Activated CD4-positive, alpha-beta T cell treated with anti-CD3 and anti-CD28 coated beads for 1 hour (primary cell): ENCODE results near the gene LRRC25.
A peak's percentile ranks its signal among the peaks of the same experiment; 100 is the strongest.
"Not testable (repeated sequence)": the region's sequence is repeated elsewhere in the genome, so short reads cannot be mapped to it uniquely, and the experiment has no call there.

Experiments
- DNase-seq: peaks from one replicate; pipeline ENCODE4 v3.0.0-alpha.2; 2020

LRRC25 gene

DNA sequence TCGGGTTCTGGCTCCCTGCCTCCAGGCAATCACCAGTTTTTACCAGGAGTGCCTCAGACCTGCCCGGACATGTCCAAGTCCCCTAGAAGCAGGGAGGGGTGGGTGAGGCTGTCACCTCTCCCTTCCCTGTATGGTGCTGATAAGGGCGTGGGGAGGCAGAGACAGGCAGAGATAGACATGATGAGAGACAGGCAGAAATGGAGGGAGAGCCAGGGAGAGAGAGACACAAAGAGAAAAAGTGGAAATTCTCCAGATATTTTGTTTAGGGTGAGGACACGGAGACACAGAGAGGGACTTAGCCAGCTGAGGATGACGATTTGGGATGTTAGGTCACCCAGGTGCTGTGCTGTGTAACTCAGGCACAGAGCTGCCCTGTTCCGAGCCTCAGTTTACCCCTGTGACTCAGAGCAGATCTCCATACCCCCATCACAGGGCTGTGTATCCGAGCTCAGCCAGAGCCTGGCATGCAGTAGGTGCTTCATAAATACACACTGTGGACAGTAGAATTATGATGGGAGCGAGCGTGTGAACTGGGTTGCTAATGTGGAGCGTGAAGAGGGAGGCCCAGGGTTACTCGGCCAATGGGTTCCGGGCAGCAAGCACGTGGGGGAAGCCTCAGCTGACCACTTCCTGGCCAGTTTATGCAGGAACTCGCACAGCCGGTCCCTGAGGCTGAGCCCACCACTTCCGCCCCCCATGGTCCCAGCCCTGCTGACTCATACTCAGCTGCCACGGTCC, 23.4 kb downstream of the LRRC25 start:
- peak; percentile 9 for DNase-seq

DNA sequence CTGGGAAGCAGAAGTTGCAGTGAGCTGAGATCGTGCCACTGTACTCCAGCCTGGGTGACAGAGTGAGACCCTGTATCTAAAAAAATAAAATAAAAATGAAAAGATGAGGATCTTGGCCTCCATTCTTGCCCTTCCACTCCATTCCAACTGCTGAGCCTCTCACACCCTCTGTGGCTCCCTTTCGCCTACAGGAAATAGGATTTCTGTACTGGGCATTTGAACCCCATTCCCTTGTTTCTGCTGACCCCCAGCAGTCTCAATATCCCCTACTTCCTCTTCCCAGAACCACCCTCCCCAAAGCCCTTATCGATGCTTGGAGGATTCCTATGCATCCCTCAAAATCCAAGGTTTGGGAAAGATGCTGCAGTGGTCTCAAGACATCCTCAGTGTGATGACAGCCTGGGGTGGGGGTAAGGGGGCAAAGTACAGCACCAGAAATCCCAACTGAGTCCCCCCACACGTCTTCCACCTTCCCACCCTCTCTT, 24.0 kb downstream of the LRRC25 start:
- no peak for DNase-seq

DNA sequence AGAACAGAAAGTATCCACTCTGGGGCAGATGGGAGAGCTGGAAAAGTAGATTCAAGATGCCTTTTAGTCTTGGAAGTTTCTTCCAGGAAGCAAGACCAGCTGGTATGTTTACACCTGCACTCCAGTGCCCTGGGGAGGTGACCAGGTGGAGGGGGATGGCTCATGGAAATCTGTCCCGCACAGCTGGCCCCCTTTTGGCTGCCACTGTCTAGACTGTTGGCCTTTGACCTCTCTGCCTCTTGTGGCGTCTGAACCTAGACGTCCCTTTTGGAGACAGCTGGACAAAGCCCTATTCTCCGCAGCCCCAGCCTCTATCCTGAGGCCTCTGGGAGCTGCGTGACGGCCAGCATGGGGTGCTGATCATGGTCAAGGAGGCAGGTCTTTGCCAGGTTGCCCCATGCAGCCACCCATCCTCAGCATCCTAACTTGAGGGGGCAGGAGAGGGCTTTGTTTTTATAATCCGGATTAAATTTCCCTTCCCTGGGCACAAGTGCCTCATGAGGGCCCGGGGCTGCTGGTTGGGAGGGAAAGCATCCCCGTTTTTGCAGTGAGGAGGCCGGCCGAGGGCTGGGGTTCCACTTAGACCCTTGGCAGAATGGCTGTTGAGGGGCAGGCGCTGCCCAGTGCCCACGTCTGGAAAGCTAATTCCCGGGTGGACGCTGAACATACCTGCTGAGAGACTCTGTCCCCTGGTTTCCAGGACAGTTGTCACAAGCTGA, 28.8 kb downstream of the LRRC25 start:
- DNase-seq: no peak

DNA sequence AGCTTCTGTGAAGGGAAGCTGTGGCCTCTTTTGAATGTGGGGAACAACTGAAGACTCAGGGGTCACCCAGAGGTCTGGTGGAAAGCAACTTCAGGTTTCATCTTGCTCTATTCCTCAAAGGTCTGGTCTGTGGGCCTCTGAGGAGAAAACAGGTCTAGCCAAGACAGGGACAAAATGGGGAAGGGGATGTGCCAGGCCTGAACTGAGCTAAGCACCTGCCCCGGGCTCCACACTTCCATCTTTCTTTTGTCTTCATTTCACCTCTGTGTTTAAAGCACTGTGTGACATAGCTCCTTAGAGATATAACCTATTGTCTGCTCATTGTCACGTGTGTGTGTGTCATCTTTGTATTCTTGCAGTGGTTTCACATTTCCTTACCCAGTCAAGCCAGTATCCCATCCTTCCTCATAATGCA, 31.4 kb downstream of the LRRC25 start:
- DNase-seq: no peak

DNA sequence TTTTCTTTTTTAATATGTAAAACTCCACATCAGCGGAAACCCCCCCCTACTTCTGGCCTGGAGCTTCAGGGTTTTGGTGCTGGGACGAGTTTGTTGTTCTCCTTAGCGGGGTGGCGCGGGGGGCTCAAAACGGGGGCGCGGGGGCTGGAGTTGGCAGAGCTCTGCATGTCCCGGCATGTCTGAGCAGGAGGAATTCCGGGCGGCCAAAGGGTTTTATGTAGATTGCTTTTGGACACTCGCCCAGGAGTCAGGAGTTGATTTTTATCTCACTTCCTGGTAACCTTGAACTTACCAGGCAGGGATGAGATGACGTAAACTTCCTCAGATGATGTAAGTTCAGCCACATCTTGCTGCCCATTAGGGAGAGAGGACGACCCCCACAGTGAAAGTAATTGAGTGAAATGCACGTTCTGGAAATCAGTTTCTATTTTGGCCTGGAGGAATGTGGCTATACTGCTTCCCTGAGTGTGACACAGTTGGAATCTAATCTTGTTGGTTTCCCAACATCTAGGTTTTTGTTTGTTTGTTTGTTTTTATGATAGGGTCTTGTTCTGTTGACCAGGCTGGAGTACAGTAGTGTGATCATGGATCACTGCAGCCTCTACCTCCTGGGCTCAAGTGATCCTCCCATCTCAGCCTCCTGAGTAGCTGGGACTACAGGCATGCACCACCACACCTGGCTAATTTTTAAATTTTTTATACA, 32.4 kb downstream of the LRRC25 start:
- no peak for DNase-seq

DNA sequence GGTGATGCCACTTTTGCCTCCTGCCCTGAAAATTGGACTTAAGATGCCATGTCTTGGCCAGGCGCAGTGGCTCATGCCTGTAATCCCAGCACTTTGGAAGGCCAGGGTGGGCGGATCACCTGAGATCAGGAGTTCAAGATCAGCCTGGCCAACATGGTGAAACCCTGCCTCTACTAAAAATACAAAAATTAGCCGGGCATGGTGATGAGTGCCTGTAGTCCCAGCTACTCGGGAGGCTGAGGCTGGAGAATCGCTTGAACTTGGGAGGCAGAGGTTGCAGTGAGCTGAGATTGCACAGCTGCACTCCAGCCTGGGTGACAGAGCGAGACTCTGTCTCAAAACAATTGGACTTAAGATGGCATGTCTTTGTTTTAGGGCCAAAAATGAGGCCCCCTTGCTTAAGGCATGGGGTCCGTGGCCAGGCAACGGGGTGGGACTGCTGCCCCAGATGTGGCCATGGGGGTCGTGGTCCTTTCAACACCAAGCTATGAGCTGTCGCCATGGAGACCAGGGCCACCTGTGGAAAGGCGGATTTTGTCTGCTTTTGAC, 33.1 kb downstream of the LRRC25 start:
- not testable (repeated sequence) for DNase-seq

DNA sequence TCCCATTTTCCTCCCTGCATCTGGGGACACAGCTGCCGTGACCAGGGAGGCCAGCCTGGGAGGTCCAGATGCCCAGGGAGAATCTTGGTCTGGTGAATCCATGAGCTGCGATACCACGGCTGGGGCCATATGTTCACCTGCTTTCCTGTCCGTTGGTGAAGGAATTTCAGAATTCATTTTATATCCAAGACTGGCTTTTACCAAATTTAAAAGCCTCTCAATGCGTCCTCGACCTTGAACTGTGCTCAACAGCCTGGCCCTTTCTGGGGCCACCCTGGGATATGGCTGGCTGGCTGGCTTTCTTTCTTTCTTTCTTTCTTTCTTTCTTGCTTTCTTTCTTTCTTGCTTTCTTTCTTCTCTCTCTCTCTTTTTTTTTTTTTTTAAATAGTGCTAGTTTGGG, 33.6 kb downstream of the LRRC25 start:
- no peak for DNase-seq

DNA sequence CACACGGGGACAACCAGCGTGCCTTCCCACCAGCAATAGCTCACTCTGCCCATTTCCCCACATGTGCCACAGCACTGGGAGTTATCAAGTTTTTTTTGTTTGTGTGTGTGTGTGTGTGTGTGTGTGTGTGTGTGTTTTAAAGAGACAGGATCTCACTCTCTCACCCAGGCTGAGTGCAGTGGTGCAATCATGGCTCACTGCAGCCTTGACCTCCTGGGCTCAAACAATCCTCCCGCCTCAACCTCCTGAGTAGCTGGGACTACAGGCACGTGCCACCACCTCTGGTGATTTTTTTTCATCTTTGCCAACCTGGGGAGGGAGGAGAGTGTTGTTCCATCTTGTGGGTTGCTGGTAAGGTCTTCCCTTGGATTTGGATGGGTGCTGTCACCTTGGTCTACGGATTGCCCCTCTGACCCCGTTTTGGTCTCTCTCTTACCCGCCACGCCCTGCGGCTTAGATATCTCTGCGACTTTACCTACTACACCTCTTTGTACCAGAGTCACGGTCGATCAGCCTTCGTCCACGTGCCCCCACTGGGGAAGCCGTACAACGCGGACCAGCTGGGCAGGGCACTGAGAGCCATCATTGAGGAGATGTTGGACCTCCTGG, 34.4 kb downstream of the LRRC25 start:
- DNase-seq: no peak

DNA sequence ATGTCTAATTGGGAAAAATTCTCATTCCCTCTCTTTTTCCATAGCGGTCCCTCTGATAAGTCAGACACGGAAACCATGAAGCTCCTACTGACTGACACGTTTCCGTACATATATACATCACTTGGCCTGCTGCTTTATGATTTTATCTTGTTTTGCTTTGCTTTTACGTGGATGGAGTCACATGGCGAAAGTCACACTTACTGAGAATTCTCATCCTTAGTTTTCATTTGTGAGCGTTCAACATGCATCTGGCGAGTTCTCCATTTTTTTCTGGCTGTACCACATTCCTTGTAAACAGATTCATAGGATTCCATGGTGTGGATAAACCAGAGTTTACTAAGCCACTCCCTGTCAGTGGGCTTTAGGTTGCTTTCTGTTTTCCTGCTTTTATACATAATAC, 35.8 kb downstream of the LRRC25 start:
- DNase-seq: no peak

DNA sequence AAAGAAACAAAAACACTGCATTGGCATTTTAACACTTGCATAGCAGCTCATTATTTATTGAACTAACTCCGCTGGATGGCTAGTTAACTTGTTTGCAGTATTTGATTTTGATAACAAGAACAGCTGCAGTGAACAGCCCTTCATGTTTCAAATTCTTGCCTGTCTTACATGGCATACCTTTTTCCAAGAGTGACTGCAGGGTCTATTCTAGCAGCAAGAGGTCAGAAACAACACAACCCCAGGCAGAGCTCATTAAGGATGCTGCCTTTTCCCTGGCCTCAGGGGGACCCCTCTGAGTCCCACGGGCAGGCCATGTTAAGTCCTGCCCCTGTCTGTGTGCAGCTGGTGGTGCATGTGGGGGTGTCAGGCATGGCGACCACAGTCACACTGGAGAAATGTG, 40.4 kb downstream of the LRRC25 start:
- no peak for DNase-seq

DNA sequence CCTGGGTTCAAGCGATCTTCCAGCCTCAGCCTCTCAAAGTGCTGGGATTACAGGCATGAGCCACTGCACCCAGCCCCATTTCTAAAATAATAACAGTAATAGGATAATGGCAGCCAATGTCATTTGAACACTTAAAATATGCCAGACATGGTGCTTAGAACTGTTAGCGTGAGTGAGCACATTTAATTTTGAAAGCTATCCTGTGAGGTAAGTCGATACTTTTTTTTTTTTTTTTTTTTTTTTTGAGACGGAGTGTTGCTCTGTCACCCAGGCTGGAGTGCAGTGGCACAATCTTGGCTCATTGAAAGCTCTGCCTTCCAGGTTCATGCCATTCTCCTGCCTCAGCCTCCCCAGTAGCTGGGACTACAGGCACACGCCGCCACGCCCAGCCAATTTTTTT, 42.7 kb downstream of the LRRC25 start:
- DNase-seq: not testable (repeated sequence)

DNA sequence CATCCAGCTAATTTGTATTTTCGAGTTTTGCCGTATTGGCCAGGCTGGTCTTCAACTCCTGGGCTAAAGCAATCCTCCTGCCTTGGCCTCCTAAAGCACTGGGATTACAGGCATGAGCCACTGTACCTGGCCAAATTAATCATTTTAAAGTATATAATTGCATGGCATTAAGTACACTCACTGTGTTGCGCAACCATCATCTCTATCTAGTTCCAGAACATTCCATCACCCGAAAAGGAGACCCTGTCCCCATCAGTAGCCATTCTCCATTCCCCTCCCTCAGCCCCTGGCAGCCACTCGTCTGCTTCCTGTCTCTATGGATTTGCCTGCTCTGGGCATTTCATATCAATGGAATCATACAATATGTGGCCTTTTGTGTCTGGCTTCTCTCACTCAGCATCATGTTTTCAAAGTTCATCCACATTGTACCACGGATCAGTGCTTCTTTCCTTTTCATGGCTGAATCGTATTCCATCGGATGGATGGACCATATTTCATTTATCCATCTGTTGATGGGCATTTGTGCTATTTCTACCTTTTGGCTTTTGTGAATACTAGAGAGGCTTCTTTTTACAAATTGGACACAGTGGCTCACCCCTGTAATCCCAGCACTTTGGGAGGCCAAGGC, 43.9 kb downstream of the LRRC25 start:
- DNase-seq: no peak

DNA sequence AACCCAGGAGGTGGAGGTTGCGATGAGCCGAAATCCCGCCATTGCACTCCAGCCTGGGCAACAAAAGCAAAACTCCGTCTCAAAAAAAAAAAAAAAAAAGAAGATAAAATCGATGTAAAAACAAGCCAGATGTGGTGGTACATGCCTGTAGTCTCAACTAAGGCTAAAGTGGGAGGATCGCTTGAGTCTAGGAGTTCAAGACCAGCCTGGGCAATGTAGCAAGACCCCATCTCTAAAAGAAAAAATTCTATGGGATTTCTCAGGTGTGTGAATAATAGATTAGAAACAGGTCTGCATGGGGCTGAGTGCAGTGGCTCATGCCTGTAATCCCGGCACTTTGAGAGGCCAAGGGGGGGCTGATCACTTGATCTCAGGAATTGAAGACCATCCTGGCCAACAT, 45.9 kb downstream of the LRRC25 start:
- no peak for DNase-seq

DNA sequence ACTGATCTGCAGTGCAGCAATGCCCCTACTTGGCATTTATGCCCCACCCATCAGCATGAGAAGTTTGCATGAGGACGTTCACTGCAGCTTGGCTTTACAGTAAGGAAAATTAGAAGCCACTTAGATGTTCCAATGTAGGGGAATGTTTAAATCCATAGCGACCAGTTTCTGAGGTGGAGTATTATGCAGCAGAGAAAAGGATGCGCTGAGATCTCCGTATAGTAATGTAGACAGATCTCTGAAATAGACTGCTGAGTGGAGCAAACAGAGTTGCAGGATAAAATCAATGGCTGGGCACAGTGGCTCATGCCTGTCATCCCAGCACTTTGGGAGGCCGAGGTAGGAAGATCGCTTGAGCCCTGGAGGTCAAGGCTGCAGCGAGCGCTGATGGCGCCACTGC, 46.9 kb downstream of the LRRC25 start:
- no peak for DNase-seq

DNA sequence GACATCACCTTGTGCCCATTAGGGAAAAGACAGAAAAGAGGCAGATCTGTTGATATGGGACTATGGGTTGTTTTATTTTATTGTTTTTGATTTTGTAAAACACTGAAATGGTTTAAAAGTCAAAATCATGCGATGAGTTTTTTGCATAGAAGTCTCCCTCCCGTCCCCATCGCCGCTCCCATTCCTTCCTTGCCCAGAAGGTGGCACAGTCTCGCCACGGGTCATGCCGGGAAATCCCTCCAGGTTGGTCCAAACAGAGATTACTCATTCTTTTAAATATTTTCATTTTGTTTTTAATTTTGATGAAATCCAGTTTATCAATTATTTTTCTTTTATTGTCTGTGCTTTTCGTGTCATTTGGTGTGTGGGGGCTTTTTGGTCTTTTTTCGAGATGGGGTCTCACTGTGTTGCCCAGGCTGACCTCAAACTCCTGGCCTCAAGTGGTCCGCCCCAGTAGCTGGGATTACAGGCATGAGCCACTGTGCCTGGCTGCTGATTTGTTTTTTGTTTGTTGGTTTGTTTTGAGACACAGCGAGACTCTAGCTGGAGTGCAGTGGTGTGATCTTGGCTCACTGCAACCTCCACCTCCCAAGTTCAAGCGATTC, 47.8 kb downstream of the LRRC25 start:
- no peak for DNase-seq

DNA sequence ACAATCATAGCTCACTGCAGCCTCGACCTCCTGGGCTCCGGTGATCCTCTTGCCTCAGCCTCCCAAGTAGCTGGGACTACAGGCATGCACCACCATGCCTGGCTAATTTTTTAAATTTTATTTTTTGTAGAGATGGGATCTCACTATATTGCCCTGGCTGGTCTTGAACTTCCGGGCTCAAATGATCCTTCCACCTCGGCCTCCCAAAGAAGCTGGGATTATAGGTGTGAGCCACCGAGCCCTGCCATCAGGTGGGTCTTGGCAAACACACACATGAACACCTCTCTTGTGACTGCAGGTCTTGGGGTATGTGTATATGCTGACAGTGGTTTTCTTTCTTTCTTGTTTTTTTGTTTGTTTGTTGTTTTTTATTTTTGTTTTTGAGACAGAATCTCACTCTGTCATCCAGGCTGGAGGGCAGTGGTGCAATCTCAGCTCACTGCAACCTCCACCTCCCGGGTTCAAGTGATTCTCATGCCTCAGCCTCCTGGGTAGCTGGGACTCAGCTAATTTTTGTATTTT, 48.5 kb downstream of the LRRC25 start:
- not testable (repeated sequence) for DNase-seq

DNA sequence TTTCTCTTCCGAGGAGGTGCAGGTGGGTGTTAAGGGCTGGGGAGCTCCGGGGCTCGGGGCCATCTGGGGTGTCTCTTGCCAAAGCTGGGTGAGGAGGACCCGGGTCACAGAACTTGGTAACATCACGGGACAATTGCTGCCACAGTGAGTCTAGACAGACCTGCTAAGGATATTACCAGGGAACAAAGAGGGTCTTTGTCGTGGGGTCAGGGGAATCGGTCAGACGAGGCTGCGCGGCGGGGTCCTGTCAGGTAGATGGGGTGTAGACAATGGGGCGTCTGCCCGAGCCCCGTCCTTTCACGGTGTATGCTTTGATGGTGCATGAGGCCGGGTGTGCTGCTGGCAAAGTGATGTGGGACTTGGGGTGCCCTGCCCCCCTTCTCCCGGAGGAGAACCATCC, 49.3 kb downstream of the LRRC25 start:
- no peak for DNase-seq

DNA sequence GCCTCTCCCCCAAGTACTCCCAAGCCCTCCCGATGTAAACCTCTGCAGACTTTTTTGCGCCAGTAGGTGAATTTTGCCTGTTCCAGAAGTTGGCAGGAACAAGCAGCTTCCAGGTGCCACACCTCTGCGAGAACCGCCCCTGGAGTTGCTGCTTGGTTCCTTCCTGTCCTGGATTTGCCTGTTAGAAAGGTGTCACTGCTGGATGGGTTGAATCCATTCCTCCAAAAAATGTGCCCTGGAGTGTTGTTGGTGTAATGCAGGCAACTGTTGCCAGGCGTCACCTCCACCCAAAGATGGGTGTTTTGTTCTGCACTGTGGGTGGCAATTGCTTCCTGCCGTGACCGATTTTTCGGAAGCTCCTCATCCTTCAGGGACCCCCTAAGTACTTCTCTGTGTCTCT, 51.3 kb downstream of the LRRC25 start:
- DNase-seq: no peak

DNA sequence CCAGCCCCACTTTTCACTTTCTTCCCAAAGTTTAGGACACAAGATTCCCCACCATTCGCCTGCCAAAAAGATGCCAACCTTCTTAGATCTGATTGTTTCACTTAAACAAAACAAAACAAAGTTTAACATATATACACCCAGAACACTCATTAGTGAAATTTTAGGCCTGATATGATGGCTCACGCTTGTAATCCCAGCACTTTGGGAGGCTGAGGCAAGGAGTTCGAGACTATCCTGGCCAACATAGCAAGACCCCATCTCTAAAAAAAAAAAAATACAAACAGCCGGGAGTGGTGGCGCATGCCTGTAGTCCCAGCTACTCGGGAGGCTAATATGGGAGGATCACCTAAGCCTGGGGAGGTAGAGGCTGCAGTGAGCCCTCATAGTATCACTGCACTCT, 52.1 kb downstream of the LRRC25 start:
- DNase-seq: no peak

DNA sequence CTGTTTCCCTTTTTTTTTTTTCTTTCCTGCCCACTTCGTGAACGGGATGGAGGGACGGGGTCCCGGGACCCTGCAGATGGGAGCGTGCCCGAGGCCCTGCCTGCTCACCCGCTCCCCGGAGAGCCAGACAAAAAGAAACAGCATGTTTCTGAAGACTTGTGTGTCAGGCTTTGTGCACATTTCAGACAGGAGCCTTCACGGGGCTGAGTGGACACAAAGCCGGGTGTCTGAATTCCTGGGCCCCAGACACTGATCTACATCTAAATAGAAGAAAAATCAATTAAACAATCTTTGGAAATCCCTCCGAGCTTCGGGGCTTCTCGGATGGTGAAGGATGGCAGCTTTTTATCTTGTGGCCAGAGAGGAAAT, 52.9 kb downstream of the LRRC25 start:
- DNase-seq: no peak

DNA sequence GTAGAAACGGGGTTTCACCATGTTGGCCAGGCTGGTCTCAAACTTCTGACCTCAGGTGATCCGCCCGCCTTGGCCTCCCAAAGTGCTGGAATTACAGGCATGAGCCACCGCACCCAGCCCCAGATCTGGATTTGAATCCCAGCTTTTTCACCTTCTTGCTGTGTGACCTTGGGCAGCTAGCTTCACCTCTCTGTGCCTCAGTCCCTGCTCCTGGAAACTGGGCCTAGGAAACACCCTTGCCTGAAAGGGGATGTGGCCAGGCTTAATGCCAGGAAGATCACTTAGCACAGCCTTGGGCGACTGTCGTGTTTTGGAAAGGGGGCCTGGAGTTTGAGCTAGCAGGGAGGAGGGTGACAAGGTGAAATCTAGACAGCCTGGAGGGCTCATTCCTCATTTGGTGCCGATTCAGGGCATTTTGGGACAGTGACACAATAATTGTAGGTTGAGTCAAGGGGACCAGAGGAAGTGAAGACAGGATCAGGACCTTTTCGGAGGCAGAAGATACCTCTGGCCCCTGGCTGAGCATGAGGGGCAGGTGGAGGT, 55.3 kb downstream of the LRRC25 start:
- no peak for DNase-seq
